ENCODE data around the gene PLA2G4E. TPM values are rescaled to one million over a fixed set of nuclear protein-coding genes. Genes with fewer than 3 reads are reported as not detected.
A peak's percentile ranks its signal among the peaks of the same experiment; 100 is the strongest.

The PLA2G4E gene
- total RNA-seq, 2 donors from 2014 or later, result not detected

GRCh38 chr15:42045211-42045615, 24.4 kb upstream of the PLA2G4E start:
- Mint-ChIP-seq H3K9me3 (no peaks in the 10 kb centered on the region), H3K4me3 (no peak overlapping the region), H3K27me3 (ENCODE audit: low read depth) (peaks cover 7% of the 10 kb centered on the region), H3K27ac (no peak overlapping the region), H3K4me1 (ENCODE audit: low read depth) (peaks cover 5% of the 10 kb centered on the region), H3K36me3 (ENCODE audit: insufficient read depth in 2 of 2) (no peaks in the 10 kb centered on the region)
- no peak for DNase-seq
- ATAC-seq (replicated peaks in 1 of 2), result no peak

GRCh38 chr15:42042602-42043400, 22.0 kb upstream of the PLA2G4E start:
- H3K4me1 Mint-ChIP-seq (ENCODE audit: low read depth), result peaks cover 5% of the 10 kb centered on the region
- ATAC-seq (replicated peaks in 1 of 2) (peak in 1 of 2 donors; percentile 30), DNase-seq (no peak)
- no peak overlapping the region for H3K4me3 Mint-ChIP-seq
- no peak overlapping the region for H3K27ac Mint-ChIP-seq
- H3K27me3 Mint-ChIP-seq (ENCODE audit: low read depth), result peaks cover 7% of the 10 kb centered on the region
- no peaks in the 10 kb centered on the region for H3K9me3 Mint-ChIP-seq
- no peaks in the 10 kb centered on the region for H3K36me3 Mint-ChIP-seq (ENCODE audit: insufficient read depth in 2 of 2)

GRCh38 chr15:42038401-42038800, 17.6 kb upstream of the PLA2G4E start:
- H3K27me3 Mint-ChIP-seq (ENCODE audit: low read depth), result no peaks in the 10 kb centered on the region
- H3K4me3 Mint-ChIP-seq, result no peak overlapping the region
- ATAC-seq (replicated peaks in 1 of 2), result no peak
- peaks cover 13% of the 10 kb centered on the region for H3K4me1 Mint-ChIP-seq (ENCODE audit: low read depth)
- no peaks in the 10 kb centered on the region for H3K36me3 Mint-ChIP-seq (ENCODE audit: insufficient read depth in 2 of 2)
- no peak overlapping the region for H3K27ac Mint-ChIP-seq
- H3K9me3 Mint-ChIP-seq, result no peaks in the 10 kb centered on the region
- DNase-seq, result no peak

- no peak for ATAC-seq (replicated peaks in 1 of 2)
- no peak overlapping the region for H3K27ac Mint-ChIP-seq
- H3K4me3 Mint-ChIP-seq, result no peak overlapping the region
- no peaks in the 10 kb centered on the region for H3K36me3 Mint-ChIP-seq (ENCODE audit: insufficient read depth in 2 of 2)
- peaks cover 19% of the 10 kb centered on the region for H3K4me1 Mint-ChIP-seq (ENCODE audit: low read depth)
- H3K27me3 Mint-ChIP-seq (ENCODE audit: low read depth), result no peaks in the 10 kb centered on the region
- no peak for DNase-seq
- no peaks in the 10 kb centered on the region for H3K9me3 Mint-ChIP-seq
Observed at GRCh38 chr15:42037656-42038055, 16.8 kb upstream of the PLA2G4E start.

GRCh38 chr15:42036966-42037365, 16.1 kb upstream of the PLA2G4E start:
- Mint-ChIP-seq H3K4me1 (ENCODE audit: low read depth) (peaks cover 23% of the 10 kb centered on the region), H3K27me3 (ENCODE audit: low read depth) (no peaks in the 10 kb centered on the region), H3K27ac (no peak overlapping the region), H3K4me3 (no peak overlapping the region), H3K9me3 (peaks cover 0 to under 1% of the 10 kb centered on the region in 2 donors), H3K36me3 (ENCODE audit: insufficient read depth in 2 of 2) (no peaks in the 10 kb centered on the region)
- no peak for DNase-seq
- no peak for ATAC-seq (replicated peaks in 1 of 2)

- DNase-seq (no peak), ATAC-seq (replicated peaks in 1 of 2) (no peak)
- H3K4me3 Mint-ChIP-seq, result no peak overlapping the region
- peaks cover 5% of the 10 kb centered on the region for H3K27me3 Mint-ChIP-seq (ENCODE audit: low read depth)
- H3K9me3 Mint-ChIP-seq, result peaks cover 0 to 4% of the 10 kb centered on the region in 2 donors
- H3K4me1 Mint-ChIP-seq (ENCODE audit: low read depth), result peaks cover 23% of the 10 kb centered on the region
- no peak overlapping the region for H3K27ac Mint-ChIP-seq
- no peaks in the 10 kb centered on the region for H3K36me3 Mint-ChIP-seq (ENCODE audit: insufficient read depth in 2 of 2)
Observed at GRCh38 chr15:42036112-42036905, 15.5 kb upstream of the PLA2G4E start.

GRCh38 chr15:42035435-42035761, 14.6 kb upstream of the PLA2G4E start:
- ATAC-seq (replicated peaks in 1 of 2) (peak; percentile 23 to 55), DNase-seq (peak in 1 of 2 donors; percentile 10)
- Mint-ChIP-seq H3K4me3 (peak overlapping the region in 1 of 2 donors; percentile 1), H3K27me3 (ENCODE audit: low read depth) (peaks cover 7% of the 10 kb centered on the region), H3K9me3 (peaks cover 0 to 4% of the 10 kb centered on the region in 2 donors), H3K4me1 (ENCODE audit: low read depth) (peaks cover 23% of the 10 kb centered on the region), H3K27ac (no peak overlapping the region), H3K36me3 (ENCODE audit: insufficient read depth in 2 of 2) (no peaks in the 10 kb centered on the region)

- DNase-seq (no peak), ATAC-seq (replicated peaks in 1 of 2) (no peak)
- Mint-ChIP-seq H3K4me1 (ENCODE audit: low read depth) (peaks cover 23% of the 10 kb centered on the region), H3K4me3 (peak overlapping the region in 1 of 2 donors; percentile 1), H3K9me3 (peaks cover 0 to 4% of the 10 kb centered on the region in 2 donors), H3K36me3 (ENCODE audit: insufficient read depth in 2 of 2) (no peaks in the 10 kb centered on the region), H3K27ac (no peak overlapping the region), H3K27me3 (ENCODE audit: low read depth) (peaks cover 7% of the 10 kb centered on the region)
Observed at GRCh38 chr15:42034628-42035434, 14.0 kb upstream of the PLA2G4E start.

GRCh38 chr15:42033214-42033873, 12.5 kb upstream of the PLA2G4E start:
- Mint-ChIP-seq H3K27me3 (ENCODE audit: low read depth) (peaks cover 7% of the 10 kb centered on the region), H3K4me3 (peak overlapping the region in 1 of 2 donors; percentile 42), H3K27ac (no peak overlapping the region), H3K4me1 (ENCODE audit: low read depth) (peaks cover 23% of the 10 kb centered on the region), H3K36me3 (ENCODE audit: insufficient read depth in 2 of 2) (no peaks in the 10 kb centered on the region), H3K9me3 (peaks cover 0 to 4% of the 10 kb centered on the region in 2 donors)
- DNase-seq, result peak; percentile 14 to 22
- ATAC-seq (replicated peaks in 1 of 2), result peak; percentile 66 to 81

GRCh38 chr15:42032376-42033213, 11.8 kb upstream of the PLA2G4E start:
- peak; percentile 23 to 36 for ATAC-seq (replicated peaks in 1 of 2)
- H3K4me3 Mint-ChIP-seq, result peak overlapping the region in 1 of 2 donors; percentile 42
- DNase-seq, result no peak
- peaks cover 11% of the 10 kb centered on the region for H3K27me3 Mint-ChIP-seq (ENCODE audit: low read depth)
- H3K9me3 Mint-ChIP-seq, result peaks cover 0 to 4% of the 10 kb centered on the region in 2 donors
- H3K27ac Mint-ChIP-seq, result no peak overlapping the region
- H3K4me1 Mint-ChIP-seq (ENCODE audit: low read depth), result peaks cover 23% of the 10 kb centered on the region
- no peaks in the 10 kb centered on the region for H3K36me3 Mint-ChIP-seq (ENCODE audit: insufficient read depth in 2 of 2)

- Mint-ChIP-seq H3K36me3 (ENCODE audit: insufficient read depth in 2 of 2) (no peaks in the 10 kb centered on the region), H3K9me3 (peaks cover 0 to 4% of the 10 kb centered on the region in 2 donors), H3K27me3 (ENCODE audit: low read depth) (peaks cover 14% of the 10 kb centered on the region), H3K27ac (no peak overlapping the region), H3K4me3 (no peak overlapping the region), H3K4me1 (ENCODE audit: low read depth) (peaks cover 23% of the 10 kb centered on the region)
- no peak for ATAC-seq (replicated peaks in 1 of 2)
- no peak for DNase-seq
Observed at GRCh38 chr15:42031198-42031915, 10.5 kb upstream of the PLA2G4E start.

Measured in activated T-cell treated with anti-CD3 and anti-CD28 coated beads, Interleukin-2, amount 50 U/mL, for 72 hours (primary cell).